Stimulated activated CD4-positive, alpha-beta T cell treated with anti-CD3 and anti-CD28 coated beads, Interleukin-1b, Interleukin-23, amount 100 ng/mL, for 24 hours (primary cell): ENCODE data around the gene DIPK1C.

Source experiments
- DNase-seq, 4 experiments: peaks; one replicate each; pipeline ENCODE4 v3.0.0-alpha.2; 2020; ENCODE audit warnings: low read depth in 4 of 4, low spot score in 1 of 4

Gene DIPK1C

GRCh38 chr18:74486119-74486849, 29.2 kb upstream of the DIPK1C start:
- DNase-seq, result no peak

- no peak for DNase-seq
Observed at GRCh38 chr18:74482697-74483096, 25.6 kb upstream of the DIPK1C start.

GRCh38 chr18:74480149-74480651, 23.1 kb upstream of the DIPK1C start:
- no peak for DNase-seq

- DNase-seq, result no peak
Observed at GRCh38 chr18:74479486-74480148, 22.5 kb upstream of the DIPK1C start.

GRCh38 chr18:74478880-74479279, 21.8 kb upstream of the DIPK1C start:
- no peak for DNase-seq

GRCh38 chr18:74478316-74478715, 21.2 kb upstream of the DIPK1C start:
- no peak for DNase-seq

GRCh38 chr18:74477771-74478170, 20.7 kb upstream of the DIPK1C start:
- DNase-seq, result no peak

GRCh38 chr18:74476140-74476539, 19.0 kb upstream of the DIPK1C start:
- DNase-seq, result no peak

- DNase-seq, result no peak
Observed at GRCh38 chr18:74473976-74474640, 17.0 kb upstream of the DIPK1C start.

- DNase-seq, result no peak
Observed at GRCh38 chr18:74472312-74472711, 15.2 kb upstream of the DIPK1C start.

GRCh38 chr18:74468547-74469061, 11.5 kb upstream of the DIPK1C start:
- no peak for DNase-seq

GRCh38 chr18:74465775-74466174, 8.7 kb upstream of the DIPK1C start:
- no peak for DNase-seq

- no peak for DNase-seq
Observed at GRCh38 chr18:74463983-74464382, 6.9 kb upstream of the DIPK1C start.

- no peak for DNase-seq
Observed at GRCh38 chr18:74463254-74463653, 6.1 kb upstream of the DIPK1C start.

- no peak for DNase-seq
Observed at GRCh38 chr18:74460825-74461224, 3.7 kb upstream of the DIPK1C start.

GRCh38 chr18:74459889-74460288, 2.8 kb upstream of the DIPK1C start:
- no peak for DNase-seq

GRCh38 chr18:74457725-74458421, 765 bp upstream of the DIPK1C start:
- no peak for DNase-seq

GRCh38 chr18:74456349-74457042, 612 bp downstream of the DIPK1C start:
- DNase-seq, result no peak

GRCh38 chr18:74456017-74456348, 1.1 kb downstream of the DIPK1C start:
- no peak for DNase-seq

GRCh38 chr18:74455386-74455785, 1.7 kb downstream of the DIPK1C start:
- DNase-seq, result no peak

- no peak for DNase-seq
Observed at GRCh38 chr18:74454279-74454751, 2.8 kb downstream of the DIPK1C start.
